Cardiac fibroblast (primary cell): Measurements from ENCODE around the gene PAK1IP1.

ENCODE experiments used
- DNase-seq, 2 donors: peaks; one replicate each; pipeline versions ENCODE4 v3.0.0 to v3.0.0-alpha.2; 2010; ENCODE audit warnings: low read depth in 2 of 2
- H3K4me3 ChIP-seq, 2 donors: replicated peaks in 1 of 2; 1 replicate in 1 of 2; 2 replicates in 1 of 2; pipeline ENCODE4 v1.5.1; 2011; ENCODE audit warnings: low read depth in 2 of 2, low read length in 2 of 2, mild to moderate bottlenecking in 2 of 2, moderate library complexity in 1 of 2
- CTCF ChIP-seq: IDR thresholded peaks from one replicate; pipeline ENCODE4 v1.5.1; 2011; ENCODE audit warnings: low read depth, mild to moderate bottlenecking, low read length, inconsistent platforms

The PAK1IP1 gene

GRCh38 chr6:10684618-10685017 lies 10.2 kb upstream of the PAK1IP1 start:
- H3K4me3 ChIP-seq = no peak overlapping the region
- no peak for DNase-seq
- no peak for TF ChIP-seq CTCF

GRCh38 chr6:10685092-10685915 lies 9.5 kb upstream of the PAK1IP1 start:
- H3K4me3 ChIP-seq = no peak overlapping the region
- TF ChIP-seq CTCF = no peak
- no peak for DNase-seq

GRCh38 chr6:10686901-10687300 lies 7.9 kb upstream of the PAK1IP1 start:
- no peak for DNase-seq
- TF ChIP-seq CTCF = no peak
- H3K4me3 ChIP-seq = no peak overlapping the region

GRCh38 chr6:10687582-10687981 lies 7.2 kb upstream of the PAK1IP1 start:
- TF ChIP-seq CTCF = no peak
- DNase-seq = no peak
- no peak overlapping the region for H3K4me3 ChIP-seq

GRCh38 chr6:10690651-10691445 lies 3.9 kb upstream of the PAK1IP1 start:
- TF ChIP-seq CTCF = no peak
- H3K4me3 ChIP-seq = no peak overlapping the region
- DNase-seq = no peak

- H3K4me3 ChIP-seq = peak overlapping the region in 1 of 2 donors; percentile 95
- TF ChIP-seq CTCF = no peak
- no peak for DNase-seq
These were observed 1.7 kb upstream of the PAK1IP1 start for GRCh38 chr6:10692965-10693538.
